Calu3 (cell line): Measurements from ENCODE around the gene AEBP1. TPM values are rescaled to one million over a fixed set of nuclear protein-coding genes. Genes with fewer than 3 reads are reported as not detected.

Source experiments
- BruUV-seq: library from RNA; stranded (reverse); fragments of 400-500 nt; replicated peaks from 2 replicates; lab custom pipeline; 2021; lab: Mats Ljungman, UMichigan
- CTCF ChIA-PET: fragments of 300-600 bp; sonication (Branson Sonifier 250); formaldehyde crosslinking; loops from one replicate; lab custom pipeline; 2022; ENCODE audit warnings: antibody characterized with exemption; lab: Charles Lee
- DNase-seq: peaks from one replicate; pipeline ENCODE4 v3.0.0; 2022
- H3K27ac Mint-ChIP-seq: one replicate; pipeline ENCODE4 v1.8.0; 2022; ENCODE audit warnings: mixed read lengths; ENCODE audit not compliant: unreplicated experiment
- H3K27me3 Mint-ChIP-seq: one replicate; pipeline ENCODE4 v1.8.0; 2022; ENCODE audit warnings: mixed read lengths; ENCODE audit not compliant: unreplicated experiment
- H3K36me3 Mint-ChIP-seq: one replicate; pipeline ENCODE4 v1.8.0; 2022; ENCODE audit warnings: mild to moderate bottlenecking, moderate library complexity, mixed read lengths; ENCODE audit not compliant: insufficient read depth, unreplicated experiment
- H3K4me1 Mint-ChIP-seq: one replicate; pipeline ENCODE4 v1.8.0; 2022; ENCODE audit warnings: mild to moderate bottlenecking, low read depth, mixed read lengths; ENCODE audit not compliant: unreplicated experiment
- H3K4me3 Mint-ChIP-seq: one replicate; pipeline ENCODE4 v1.8.0; 2022; ENCODE audit warnings: mild to moderate bottlenecking, low read depth, moderate library complexity, mixed read lengths; ENCODE audit not compliant: unreplicated experiment
- H3K9me3 Mint-ChIP-seq: one replicate; pipeline ENCODE4 v1.8.0; 2022; ENCODE audit warnings: low read depth, mixed read lengths; ENCODE audit not compliant: unreplicated experiment
- CTCF ChIP-seq: fragments of 200-600 bp; IDR thresholded peaks from one replicate; pipeline ENCODE4 v1.8.0; 2022; ENCODE audit warnings: antibody characterized with exemption; ENCODE audit not compliant: unreplicated experiment
- intact Hi-C: fragments of 100-400 bp; cut with micrococcal nuclease; formaldehyde crosslinking; loops from one replicate; pipeline ENCODE4 v1.10.0; 2022; ENCODE audit not compliant: unreplicated experiment
- total RNA-seq: library from RNA; stranded (reverse); gene quantifications from 2 replicates; pipeline ENCODE4 v1.2.3, GENCODE V29; 2022

The AEBP1 gene
- total RNA-seq, 1 experiment from 2014 or later = not detected

GRCh38 chr7:44150966-44151941 is 47.1 kb downstream of the AEBP1 start:
- no peak for DNase-seq
- BruUV-seq = no TSS peak

GRCh38 chr7:44151956-44152355 is 47.8 kb downstream of the AEBP1 start:
- H3K4me1 Mint-ChIP-seq = no peaks in the 10 kb centered on the region
- H3K9me3 Mint-ChIP-seq = no peaks in the 10 kb centered on the region
- no peak for DNase-seq
- CTCF ChIA-PET = interaction anchor here (1.5 kb wide), 1 partner anchor 49 kb away, joined by 4 read pairs; no protein-coding TSS in a partner anchor
- H3K27me3 Mint-ChIP-seq = peaks cover 50% of the 10 kb centered on the region
- intact Hi-C loops = no loop called here
- no peak overlapping the region for H3K4me3 Mint-ChIP-seq
- H3K36me3 Mint-ChIP-seq = no peaks in the 10 kb centered on the region
- no peak for TF ChIP-seq CTCF
- H3K27ac Mint-ChIP-seq = no peak overlapping the region
- BruUV-seq = no TSS peak

More at GRCh38 chr7:44150966-44151941, 47.1 kb downstream of the AEBP1 start:
- CTCF ChIA-PET = interaction anchor here (1.5 kb wide), 1 partner anchor 50 kb away, joined by 4 read pairs; no protein-coding TSS in a partner anchor
- Mint-ChIP-seq H3K9me3 (no peaks in the 10 kb centered on the region), H3K27me3 (peaks cover 55% of the 10 kb centered on the region), H3K36me3 (no peaks in the 10 kb centered on the region), H3K4me1 (no peaks in the 10 kb centered on the region), H3K27ac (no peak overlapping the region), H3K4me3 (no peak overlapping the region)
- no peak for TF ChIP-seq CTCF
- intact Hi-C loops = no loop called here

GRCh38 chr7:44152971-44153947 is 49.1 kb downstream of the AEBP1 start:
- CTCF ChIA-PET = no interaction called here
- BruUV-seq = no TSS peak
- Mint-ChIP-seq H3K4me1 (no peaks in the 10 kb centered on the region), H3K36me3 (no peaks in the 10 kb centered on the region), H3K27ac (no peak overlapping the region), H3K27me3 (peaks cover 50% of the 10 kb centered on the region), H3K4me3 (no peak overlapping the region), H3K9me3 (no peaks in the 10 kb centered on the region)
- no peak for DNase-seq
- TF ChIP-seq CTCF = no peak
- intact Hi-C loops = no loop called here

GRCh38 chr7:44153948-44154335 is 49.8 kb downstream of the AEBP1 start:
- intact Hi-C loops = no loop called here
- BruUV-seq = no TSS peak
- CTCF ChIA-PET = no interaction called here
- no peaks in the 10 kb centered on the region for H3K36me3 Mint-ChIP-seq
- no peak for TF ChIP-seq CTCF
- no peak overlapping the region for H3K4me3 Mint-ChIP-seq
- DNase-seq = no peak
- H3K4me1 Mint-ChIP-seq = no peaks in the 10 kb centered on the region
- H3K9me3 Mint-ChIP-seq = no peaks in the 10 kb centered on the region
- H3K27me3 Mint-ChIP-seq = peaks cover 47% of the 10 kb centered on the region
- H3K27ac Mint-ChIP-seq = no peak overlapping the region
